NCI-H2171 (cell line): ENCODE data around the gene BTBD2.

Experiments used
- DNase-seq: peaks from one replicate; lab custom pipeline; 2025; lab: John Stamatoyannopoulos, UW

BTBD2 gene

DNA sequence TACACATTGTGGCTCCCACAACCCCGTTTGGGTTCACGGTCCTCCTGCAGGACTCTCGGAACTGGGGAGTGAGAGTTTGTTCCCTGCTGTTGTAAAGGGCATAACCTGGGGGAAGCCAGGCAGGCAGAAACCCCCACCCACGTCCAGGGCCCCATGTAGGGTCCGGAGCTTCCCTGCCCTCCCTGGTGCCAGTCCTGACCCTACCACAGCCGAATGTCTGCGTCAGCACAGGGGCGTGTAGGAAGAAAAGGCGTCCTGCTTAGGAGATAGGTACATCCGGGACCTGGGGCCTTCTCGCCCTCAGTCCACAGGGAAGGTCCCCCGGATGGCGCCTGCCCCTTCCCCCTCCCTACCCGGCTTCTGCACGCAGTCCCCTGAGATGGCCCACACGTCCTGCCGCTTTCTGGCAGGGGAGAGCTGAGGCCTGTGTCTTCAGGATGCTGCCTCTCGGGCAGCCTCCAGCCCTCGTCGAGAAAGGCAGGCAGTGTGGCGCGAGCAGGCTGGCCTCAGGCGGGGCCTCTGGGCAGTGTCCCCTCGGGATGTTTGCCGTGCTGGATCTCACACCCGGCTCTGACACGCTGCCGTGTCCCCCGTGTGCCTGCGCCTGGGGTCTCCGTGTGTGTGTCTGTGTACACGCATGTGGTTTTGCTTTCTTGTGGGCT is 55.5 kb downstream of the BTBD2 start:
- no peak for DNase-seq

DNA sequence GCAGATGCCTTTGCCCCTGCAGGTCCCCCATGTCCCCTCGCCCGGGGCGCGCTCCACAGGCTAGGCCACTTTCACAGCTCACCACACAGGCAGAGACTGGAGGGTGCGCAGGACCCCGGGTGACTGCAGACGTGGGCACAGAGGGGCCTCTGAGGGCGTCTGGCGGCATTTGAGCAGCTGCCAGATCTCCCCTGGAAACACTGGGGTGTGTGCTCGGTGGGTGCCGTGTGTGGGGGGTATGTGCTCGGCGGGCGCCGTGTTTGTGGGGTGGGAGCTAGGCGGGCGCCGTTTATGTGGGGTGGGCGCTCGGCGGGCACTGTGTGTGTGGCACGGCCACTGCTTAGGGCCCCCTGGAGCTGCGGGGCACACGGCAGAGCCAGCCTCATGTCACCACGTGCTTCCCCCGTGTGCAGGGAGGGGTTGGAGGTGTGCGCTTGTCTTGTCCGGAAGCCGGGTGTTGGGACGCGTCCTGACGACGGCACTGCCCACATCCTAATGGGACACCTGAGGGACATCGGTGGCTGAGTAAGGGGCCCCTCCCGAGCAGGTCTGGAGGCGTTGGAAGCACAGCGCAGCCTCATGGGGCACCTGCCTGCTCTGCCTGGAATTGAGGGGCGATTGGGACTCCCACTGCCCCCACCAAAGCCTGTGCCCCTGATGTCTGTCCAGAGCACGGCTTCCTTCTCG is 57.8 kb downstream of the BTBD2 start:
- no peak for DNase-seq

DNA sequence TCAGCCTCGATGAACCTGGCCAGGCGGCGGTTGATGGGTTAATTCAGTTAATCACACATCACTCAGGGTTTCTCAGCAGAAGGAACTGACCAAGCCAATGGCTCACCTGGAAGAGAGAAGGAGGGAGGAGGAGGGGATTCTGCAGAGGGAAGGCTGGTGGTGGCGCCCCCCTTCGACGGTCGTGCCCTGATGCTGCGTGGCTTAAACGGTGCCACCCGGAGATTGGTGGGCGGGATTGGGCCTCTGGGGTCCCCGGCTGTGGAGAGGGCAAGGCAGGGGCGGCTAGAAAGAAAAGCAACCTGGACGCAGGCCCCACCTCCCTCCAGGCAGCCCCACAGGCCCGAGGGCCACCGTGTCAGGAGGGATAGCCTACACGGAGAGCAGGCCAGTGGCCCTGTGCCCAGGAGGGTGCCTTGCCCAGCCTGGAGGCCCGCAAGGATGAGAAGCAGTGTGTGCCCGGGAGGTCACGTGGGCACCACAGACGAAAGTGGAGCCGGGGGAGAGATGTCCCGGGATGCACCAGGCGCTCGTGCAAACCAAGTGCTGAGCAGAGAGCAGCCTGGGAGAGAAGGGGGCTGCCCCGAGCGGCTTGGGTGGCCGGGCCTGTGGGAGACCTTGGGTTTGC is 58.5 kb downstream of the BTBD2 start:
- no peak for DNase-seq

DNA sequence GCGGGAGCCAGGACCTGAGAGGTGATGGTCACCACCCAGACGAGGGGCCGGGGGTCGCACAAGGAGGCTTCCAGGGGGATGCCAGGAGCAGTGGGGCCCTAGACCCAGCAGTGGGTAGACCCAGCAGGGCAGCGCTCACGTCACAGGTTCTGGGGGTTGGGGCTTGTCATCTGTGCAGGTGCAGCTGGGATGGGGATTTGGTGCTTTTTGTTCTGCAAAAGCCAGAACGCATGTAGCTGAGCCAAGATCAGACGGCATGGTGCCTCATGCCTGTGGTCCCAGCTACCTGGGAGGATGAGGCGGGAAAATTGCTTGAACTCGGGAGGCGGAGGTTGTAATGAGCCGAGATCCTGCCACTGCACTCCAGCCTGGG is 59.4 kb downstream of the BTBD2 start:
- DNase-seq, result no peak

DNA sequence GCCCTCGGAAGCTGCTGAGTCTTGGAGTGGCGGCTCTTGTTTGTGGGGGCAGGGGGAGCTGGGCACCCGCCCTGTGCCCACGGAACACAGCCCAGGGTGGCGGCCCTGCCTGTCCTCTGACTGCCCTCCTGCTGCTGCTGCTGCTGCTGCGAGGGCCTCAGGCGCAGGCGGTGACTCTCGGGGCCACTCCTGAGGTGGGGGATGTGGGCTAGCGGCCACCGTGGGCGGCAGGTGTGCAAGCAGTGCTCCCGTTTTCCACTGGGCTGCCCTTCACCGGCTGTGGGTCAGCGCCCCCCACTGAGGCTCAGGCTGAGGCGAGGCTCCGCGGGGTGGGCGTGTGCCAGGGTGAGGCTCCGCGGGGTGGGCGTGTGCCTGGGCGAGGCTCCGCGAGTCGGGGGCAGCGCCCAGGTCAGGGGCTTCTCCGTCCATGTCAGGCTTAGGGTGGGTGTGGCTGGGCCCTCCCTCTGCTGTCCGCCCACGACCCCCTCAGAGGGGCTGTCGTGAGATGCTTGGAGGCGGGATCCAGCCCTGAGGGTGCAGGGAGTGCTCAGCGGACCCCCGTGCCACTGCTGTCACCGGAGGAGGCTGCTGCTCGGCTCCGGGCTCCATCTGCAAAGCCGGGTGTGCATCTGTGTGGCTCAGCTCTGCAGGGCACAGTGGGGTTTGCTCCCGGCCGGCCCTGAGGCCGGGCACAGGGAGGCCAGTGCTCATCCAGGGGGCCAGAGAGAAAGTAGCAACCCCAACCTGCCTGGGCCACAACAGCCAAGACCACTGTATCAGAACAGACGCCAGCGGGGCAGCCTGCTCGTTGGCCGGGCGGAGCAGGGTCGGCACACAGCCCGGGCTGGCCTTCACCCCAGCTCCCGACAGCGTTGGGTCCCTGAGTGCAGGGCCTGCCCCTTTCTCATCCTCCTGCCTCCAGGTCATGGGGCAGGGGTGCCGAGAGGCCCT is 60.1 kb downstream of the BTBD2 start:
- DNase-seq, result no peak

DNA sequence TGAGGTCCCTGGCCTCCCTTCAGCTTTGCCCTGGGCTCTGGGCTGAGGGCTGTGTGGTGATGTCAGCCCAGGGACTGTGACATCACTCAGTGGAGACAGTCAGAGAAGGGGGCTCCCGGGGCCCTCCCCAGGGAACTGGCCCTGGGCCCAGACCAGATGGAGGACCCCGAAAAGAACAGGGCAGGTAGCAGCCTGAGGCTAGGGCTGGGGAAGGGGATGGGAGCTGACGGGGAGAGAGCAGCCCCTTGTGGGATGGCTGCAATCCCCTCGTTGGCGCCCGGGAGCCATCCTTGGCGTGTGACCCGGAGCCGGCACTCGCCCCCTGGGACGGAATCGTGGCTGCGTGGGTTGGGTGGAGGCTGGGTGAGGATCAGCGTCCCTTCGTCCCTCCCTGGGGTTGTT is 61.0 kb downstream of the BTBD2 start:
- no peak for DNase-seq

DNA sequence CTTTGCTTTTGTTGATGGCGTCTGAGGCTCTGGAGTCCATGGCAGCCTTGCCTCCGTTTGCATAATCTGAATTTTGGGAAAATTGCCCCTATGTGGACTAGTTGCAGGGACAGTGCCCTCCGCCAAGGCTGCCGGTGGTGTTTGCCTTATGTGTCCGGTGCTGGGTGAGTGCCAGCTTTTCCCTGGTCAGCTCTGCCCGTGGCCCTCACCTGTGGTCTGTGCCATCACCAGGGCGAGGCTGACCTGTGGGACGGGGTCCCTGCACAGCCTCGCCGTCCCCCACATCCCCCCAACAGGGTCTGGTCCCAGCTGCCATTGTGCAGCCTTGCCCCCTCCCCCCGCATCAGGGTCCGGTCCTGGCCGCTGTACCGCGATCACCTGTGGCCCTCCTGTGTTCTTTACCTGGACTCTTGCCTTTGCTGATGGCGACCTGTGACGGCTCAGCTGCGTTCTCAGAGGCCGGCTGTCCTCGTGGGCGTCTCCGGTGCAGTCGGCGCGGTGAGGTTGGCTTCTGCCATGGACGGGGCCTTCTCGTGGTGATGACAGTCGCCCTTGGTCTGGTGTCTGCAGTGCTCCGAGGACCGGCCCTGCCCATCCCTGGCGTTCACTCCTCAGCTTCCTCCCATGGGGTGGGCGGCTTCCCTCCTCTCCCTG is 61.9 kb downstream of the BTBD2 start:
- no peak for DNase-seq

DNA sequence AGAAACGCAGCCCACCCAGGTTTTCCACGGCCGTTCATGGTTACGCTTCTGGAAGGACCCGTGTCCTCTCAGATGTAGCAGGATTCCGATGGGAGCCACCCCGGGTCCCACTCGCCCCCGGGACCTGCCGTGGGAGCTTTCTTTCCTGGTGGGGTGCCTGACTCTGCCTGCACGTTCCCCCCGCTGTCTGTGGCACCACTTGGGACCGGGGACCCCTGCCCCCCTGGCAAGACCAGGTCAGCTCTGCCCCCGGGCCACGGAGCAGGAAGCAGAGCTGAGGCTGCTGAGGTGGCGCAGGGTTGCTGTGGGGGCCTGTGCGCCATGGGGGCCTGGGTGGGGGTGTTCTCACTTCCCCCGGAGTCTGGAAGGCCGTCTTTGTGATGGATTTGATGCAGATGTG is 62.5 kb downstream of the BTBD2 start:
- no peak for DNase-seq

DNA sequence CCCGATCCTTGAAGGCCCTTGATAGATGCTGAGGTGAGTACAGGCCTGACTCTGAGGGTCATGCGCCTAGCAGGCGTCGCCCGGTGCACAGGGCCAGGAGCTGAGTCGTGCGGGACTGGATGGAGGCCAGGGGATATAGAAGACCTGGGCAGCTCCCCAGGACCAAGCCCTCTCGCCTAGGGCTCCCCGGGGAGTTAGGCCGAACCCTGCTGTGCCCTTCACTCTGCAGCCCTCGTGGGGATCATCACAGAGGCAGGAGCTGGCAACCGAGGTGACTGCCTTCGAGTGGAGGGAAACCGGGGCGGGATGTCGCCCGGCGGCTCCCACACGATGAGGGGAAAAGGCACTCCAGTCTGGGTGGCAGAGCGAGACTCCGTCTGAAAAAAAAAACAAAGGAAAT is 62.9 kb downstream of the BTBD2 start:
- DNase-seq, result no peak

DNA sequence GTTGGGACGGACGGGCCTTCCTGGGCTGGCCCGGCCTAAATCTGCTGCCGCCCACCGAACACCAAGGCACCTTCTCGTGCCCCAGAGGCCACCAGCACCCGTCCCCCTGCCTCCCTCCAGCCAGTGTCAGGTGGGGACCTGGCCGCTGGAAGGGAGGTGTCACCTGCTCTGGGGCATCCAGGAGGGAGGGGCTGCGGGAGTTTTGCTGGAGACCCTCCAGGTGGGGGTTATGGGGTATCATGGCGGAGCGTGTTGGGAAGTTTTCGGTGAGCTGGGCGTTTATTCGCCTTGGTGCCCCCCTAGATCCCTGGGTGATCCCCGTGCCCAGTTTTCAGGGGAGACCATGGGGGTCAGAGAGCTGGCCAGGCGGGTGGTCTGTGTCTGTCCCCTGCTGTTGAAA is 64.9 kb downstream of the BTBD2 start:
- DNase-seq, result no peak

DNA sequence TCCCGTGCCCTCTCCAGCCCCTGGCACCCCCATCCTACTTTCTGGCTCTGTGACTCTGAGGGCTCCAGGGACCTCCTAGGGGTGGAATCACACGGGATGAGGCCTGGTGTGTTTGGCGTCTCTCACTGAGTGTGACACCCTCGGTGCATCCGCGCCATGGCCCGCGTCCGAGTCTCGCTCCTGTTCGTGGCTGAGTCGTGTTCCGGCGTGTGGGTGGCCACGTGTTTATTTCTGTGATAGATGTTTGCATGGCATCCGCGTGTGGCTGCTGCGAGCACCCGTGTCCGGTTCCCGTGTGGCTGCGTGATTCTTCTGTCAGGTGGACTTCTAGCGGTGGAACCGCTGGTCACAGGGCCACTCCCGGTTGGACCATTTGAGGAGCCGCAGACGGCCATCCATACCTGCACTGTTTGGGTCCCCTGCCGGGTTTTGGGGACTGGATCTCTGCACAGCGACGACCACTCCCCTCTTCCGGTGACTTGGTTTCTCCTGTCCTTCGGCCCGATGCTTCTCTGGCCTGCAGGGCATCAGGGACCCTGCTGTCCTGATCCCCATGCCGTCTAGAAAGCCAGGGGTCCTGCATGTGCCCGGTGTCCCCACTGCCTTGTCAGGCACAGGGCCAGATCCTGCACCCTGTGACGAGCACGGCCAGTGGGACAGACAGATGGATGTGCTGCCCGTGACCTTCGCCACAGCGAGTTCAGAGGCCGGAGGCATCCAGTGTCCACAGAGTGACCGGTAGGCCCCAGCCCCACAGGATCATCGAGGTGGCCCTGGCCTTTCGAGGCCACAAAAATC is 66.0 kb downstream of the BTBD2 start:
- no peak for DNase-seq

DNA sequence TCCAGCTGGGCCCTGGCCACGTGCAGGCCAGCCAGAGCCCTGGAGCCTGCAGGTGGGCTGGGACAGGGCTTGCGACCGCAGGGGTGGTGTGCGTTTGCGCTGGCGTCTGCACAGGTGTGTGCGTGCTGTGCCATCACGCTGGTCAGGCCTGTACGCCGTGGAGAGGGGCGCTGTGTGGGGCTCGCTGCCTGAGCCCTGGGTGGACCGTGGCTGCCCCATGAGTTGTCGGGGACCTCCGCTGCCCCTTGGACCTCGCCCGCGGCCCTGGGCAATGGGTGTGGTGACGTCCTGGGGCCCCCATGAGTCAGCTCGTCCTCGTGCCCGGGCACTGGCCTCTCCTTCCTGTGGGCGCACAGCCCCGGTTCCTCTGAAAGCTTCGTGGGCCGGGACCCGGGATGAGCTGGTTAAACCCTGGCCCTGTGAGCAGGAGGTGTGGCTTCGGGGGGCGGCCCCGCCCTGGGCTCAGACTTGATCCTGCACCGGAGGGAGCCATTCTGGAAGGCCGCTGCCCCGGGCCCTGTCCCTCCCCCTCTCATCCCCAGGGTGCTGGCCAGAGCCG is 67.8 kb downstream of the BTBD2 start:
- no peak for DNase-seq

DNA sequence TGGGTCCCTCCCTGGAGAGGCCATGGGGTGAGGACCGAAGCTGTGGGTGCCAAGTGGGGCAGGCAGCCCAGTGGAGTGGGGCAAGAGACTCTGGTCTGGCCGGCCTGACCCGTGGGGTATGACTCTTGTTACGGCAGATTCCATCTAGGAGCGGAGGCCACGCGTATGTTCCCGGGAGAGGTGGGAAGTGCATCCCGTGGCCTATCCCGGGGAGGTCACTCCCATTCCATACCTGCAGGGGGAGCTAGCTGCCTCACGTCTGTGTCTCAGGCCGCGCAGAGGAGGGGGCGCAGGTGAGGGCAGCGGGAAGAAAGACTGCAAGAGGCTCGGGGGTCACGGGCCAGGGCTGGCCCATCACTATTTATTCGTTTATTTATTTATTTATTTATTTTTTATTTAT is 69.6 kb downstream of the BTBD2 start:
- DNase-seq, result no peak

DNA sequence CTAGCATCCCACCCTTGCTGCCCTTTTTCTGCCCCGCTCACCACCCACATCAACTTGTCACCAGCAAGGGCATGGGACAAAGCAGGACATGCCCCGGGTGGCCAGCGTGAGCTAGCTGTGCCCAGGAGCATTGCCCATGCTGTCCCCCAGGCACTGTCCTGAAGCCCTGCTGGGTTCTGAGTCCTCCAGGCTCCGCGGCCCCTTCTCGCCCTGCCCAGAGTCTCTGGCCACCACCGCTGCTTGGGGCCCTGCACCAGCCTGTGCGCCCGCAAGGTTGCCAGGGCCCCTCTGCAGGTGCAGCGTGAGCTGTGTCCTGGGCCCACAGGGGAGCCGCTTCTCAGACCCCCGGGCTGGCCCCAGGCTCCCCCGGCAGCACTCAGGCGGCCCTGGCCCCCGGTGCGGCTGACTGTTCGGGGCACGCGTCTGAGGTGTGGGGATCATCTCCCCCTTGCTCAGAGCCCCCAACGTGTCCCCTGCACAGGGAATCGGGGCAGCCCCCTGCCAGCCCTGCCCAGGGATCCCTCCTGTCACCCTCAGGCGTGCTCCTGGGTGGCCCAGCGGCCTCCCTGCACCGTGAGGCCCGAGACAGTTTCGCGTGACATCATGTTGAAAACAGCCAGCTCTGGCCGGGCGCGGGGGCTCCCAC is 70.5 kb downstream of the BTBD2 start:
- DNase-seq, result no peak

DNA sequence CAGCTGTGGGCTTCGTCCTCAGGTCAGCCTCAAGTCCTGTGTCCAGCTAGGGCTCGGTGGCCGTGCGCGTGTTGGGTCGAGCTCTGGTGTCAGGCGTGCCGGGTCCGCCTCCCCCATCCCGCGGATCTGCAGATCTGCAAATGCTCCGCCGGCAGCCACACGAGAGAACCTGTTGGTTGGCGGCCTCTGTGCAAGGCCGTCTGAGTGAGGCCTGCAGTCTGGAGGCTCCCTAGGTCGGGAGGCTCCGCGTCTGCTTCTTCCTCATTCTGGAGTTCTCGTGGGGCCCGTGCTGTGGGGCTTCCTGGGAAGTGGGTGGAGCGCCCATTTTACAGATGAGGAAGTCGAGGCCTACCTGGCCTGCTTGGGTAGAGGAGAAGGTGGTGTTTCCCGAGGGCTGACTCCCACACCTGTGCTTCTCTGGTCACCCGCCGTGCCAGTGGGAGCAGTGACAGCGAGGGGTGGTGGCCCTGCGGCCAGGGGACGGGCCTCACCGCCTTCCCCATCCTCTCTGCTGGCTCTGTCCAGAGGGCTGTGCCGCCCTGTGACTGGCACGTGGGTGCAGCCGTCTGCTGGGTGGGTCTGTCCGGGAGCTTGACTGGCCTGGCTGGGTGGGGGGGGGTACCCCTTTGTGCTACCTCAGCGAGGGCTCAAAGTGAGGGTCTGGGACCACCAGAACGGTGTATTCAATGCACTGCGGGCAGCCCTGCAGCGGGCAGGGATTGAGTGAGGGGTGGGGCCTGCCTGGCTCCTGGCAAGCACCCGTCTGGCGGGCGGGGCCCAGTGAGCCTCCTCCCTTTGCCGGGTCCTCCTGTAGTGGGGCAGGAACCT is 71.2 kb downstream of the BTBD2 start:
- no peak for DNase-seq

DNA sequence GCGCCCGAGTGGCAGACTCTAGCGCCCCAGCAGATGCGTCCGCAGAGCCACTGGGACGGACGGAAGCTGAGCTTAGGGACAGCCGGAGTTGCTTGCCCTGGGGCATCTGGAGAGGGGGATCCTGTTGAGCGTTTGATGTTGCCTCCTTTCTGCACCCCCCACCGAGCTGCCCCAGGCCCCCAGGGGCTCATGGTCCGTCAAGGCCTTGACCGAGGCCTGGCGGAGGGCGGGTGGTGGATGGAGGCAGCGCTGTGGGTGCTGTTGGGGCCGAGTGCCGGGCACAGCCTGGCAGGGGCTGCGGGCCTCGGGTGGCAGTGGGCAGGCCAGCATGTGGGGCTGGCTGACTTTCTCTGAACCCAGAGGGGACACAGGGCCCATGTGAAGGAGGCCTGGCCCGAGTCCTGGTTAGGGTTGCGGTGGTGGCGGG is 71.8 kb downstream of the BTBD2 start:
- no peak for DNase-seq

DNA sequence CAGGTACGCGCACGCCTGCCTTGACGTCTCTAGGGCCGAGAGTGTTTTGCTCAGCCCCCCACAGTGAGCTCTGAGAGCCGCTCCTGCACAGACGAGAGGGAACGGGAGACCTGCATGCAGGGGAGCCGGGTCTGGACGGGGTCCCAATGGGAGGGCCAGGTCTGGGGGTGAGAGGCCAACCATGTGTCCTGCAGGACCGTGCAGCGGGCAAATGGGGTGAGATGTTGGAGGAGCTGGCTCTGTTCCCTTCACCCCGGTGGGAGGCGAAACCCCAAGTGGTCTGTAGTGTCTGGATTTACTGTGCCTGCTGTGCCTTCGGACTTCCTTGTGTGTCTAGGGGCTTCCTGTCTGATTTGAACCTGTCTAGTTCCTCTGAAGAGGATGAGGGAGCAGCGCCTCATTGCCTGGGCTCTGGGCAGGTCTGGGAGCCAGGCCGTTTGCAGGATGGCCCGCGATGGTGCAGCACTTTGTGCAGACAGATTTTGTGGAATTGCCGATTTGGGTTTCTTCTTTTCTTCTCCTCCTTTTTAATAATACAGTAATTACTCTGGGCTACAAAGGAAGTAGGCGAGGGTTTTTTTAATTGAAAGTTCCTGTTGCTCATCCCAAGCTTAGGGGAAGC is 72.5 kb downstream of the BTBD2 start:
- no peak for DNase-seq

DNA sequence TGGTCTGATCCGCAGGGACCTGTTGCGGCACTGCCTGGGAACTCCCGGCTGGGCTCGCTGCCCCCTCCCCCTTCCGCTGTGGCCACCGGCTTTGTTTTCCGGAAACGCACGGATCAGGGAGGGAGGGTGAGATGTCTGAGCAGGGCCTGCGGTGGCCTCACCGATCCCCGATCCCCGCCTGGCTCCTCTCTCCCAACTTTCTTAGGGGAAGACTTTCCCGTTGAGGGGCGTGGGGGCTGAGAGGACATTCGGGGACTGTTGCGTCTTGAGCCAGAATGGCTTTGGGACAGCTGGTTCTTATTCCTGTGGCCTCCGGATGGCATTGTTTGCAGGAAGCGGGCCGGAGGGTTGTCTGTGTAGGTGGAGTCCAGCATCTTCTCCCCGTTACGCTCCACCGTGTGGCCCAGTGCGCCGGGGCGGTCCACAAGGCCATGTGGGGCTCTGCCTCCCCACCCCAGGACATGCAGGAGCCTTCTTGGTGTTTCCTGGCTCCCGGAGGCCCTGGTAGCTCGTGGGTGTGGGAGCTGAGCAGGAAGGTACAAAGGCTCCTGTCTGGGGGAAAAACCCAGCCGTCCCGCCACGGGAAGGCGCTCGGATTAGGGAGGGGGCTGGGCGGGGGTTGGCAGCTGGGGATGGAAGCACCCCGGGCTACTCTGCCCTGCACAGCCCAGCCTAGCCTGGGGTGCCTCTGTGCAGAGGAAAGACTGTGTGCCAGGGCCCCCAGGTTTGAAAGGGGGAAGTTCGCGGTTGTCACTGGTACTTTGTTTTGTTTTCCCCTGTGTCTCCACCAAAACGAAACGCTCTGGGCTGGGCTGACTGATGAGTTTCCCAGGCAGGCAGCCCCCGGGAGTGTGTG is 73.2 kb downstream of the BTBD2 start:
- peak; percentile 32 for DNase-seq
